Activated gamma-delta T cell (primary cell): Measurements from ENCODE around the gene ARAF.
"Not testable (repeated sequence)": the region's sequence is repeated elsewhere in the genome, so short reads cannot be mapped to it uniquely, and the experiment has no call there.

ENCODE experiments used
- DNase-seq: peaks from one replicate; lab custom pipeline; 2025; lab: John Stamatoyannopoulos, UW
- total RNA-seq, 2 donors: gene quantifications; one replicate each; lab custom pipeline; 2026; lab: John Stamatoyannopoulos, UW

Gene ARAF
- 84.3 to 86.2 reads per million in 2 donors for total RNA-seq

DNA sequence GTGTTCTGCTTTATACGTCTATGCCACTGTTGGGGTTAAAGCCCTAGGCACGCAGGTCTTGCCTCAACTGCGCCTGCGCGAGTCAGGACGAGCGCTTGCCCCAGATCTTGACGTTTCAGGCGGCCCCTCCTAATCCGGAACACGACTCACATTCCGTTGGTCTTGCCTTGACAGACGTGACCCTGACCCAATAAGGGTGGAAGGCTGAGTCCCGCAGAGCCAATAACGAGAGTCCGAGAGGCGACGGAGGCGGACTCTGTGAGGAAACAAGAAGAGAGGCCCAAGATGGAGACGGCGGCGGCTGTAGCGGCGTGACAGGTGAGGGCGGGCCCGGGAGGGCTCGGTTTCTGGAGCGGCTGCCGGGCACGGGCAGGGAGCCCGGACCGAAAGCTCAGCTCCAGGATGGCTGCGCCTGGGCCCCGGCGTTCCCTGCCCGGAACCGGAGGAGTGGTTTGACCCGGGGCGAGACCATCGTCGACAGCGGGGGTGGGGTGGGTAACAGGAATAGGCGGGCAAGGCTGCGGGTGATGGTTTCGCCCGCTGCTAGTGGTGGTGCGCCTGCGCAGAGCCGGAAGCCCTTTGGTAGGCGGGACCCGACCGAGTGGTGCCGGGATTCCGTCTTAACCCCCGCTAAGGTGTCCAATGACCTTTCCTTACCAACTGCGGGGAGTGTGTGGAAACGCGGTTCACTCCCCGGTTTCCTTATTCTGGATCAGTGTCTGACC lies at the start of gene ARAF:
ARAF (plus strand) TSS at position 272 of the 725 bp plus-strand sequence. CDS start 1,763 bp downstream, outside the sequence.
- DNase-seq: peak; percentile 72

DNA sequence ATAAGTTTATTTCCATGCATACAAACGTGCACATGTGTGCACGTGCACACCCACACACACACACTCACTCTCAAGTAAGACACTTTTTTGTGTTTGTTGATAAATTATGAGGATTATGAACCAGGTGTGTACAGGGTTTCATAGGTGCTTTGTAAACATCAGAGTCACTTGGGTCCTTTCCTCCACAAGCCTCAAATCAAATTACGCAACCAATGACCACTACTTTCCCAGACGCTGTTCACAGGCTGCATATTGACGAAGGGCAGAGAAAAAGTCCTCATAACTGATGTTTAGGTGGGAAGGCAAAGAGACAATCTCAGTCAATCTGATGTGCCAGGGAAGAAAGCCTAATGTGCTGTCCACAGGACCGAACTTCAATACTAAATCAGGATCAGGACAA lies 48.6 kb upstream of the ARAF start:
- not testable (repeated sequence) for DNase-seq

DNA sequence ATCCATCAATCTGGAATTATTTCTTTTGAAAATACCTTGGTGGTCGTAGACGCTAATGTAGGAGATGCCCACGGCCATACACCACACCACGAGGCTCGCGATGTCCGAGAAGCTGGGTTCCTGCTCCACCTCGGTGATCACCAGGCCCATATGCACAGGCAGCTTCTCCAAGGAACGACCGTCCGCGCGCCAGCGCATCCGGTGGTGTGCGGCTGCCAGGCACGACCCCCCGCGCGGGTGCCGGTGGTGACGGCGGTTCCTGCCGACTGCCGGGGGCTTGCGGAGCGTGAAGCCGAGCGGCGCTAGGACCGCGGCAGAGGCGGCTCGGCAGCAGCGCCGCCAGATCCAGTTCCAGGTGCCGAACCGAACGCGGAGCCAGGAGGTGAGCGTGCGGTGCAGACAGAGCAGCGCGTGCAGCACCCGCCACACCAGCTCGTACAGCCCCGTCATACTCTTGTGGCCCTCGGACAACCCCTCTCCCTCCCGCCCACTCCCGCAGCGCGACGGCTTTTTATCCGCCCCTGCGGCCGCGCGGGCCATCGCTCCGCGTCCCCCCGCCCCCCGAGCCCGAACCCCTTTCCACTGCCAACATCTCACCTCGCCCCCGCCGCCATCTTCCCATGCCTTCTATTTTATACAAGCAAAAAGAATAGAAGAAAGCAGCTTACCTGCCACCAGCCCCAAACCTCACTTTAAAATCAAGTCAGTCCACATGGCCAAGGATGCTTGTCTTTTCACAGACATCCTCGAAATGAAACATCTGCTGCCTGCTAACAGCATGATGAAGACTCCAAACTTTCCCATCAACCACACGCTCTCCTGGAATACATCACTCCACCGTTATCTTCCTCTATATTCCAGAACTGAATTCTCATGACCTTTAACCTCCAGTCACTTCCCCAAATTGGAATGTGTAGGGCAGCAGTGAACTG lies 47.7 kb upstream of the ARAF start:
- DNase-seq: not testable (repeated sequence)

DNA sequence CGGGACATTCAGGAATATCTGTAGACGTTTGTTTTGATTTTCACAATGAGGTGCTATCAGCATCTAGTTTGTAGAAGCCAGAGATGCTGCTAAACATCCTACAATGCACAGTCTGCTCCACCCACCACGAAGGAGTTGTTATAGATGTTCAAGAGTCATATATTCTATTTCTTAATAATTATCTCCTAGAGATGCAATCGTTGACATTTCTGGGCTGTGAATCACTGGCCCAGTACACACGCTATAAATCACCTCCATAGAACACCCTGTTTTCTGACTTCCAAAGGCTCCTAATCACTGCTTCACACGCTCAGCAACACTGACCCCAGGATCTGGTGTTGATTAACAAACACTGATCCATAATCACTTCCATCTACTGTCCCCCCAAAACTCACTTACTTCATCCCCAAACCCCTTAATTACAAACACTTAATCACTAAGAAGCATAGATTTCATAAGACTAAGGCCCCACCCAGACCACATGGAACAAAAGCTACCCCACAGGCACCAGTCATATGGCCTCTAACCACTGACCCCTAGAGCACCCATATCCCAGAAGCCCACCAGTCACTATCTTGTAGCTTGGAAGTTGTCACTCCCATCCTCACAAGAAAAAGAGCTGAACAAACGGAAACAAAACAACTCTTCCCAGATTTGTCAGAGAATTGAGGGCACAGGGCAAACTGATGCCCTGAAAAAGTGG lies 46.3 kb upstream of the ARAF start:
- DNase-seq: no peak

DNA sequence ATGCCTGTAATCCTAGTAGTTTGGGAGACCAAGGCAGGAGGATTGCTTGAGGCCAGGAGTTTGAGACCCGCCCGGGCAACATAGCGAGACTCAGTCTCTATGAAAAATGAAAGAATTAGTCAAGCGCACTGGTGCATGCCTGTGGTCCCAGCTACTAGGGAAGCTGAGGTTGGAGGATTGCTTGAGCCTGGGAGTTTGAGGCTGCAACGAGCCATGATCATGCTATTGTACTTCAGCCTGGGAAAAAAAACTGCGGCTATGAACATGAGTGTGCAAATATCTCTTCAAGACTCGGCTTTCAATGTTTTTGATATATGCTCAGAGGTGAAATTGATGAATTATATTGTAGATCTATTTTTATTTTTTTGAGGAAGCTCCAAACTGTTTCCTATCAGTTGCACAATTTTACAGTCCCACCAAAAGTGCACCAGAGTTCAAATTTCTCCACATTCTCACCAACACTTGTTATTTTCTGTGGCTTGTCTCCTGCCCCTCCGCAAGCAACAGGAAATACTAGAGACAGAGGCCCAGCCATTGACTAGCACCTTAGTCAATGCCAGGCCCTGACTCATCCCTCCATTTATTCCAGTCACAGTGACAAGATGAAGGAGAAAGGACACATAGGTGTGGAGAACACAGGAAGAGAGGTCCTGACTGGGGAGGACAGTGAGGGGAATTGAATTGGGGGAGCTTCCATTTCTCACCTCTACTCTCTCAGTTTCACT lies 44.9 kb upstream of the ARAF start:
- DNase-seq: no peak

DNA sequence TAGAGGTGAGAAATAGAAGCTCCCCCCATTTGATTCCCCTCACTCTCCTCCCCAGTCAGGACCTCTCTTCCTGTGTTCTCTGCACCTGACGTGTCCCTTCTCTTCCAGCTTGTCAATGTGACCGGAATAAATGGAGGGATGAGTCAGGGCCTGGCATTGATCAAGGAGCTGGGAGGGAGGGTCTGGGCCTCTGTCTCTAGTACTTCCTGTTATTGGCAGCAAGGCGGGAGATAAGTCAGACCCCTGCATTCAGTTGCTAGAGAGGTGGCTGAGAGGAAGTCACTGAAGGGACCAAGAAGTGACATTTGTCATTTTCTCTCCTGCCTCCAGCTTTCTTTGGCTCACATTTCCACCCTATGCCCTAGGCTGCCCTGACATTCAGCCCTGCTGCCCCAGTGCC lies 42.9 kb upstream of the ARAF start:
- DNase-seq: no peak

DNA sequence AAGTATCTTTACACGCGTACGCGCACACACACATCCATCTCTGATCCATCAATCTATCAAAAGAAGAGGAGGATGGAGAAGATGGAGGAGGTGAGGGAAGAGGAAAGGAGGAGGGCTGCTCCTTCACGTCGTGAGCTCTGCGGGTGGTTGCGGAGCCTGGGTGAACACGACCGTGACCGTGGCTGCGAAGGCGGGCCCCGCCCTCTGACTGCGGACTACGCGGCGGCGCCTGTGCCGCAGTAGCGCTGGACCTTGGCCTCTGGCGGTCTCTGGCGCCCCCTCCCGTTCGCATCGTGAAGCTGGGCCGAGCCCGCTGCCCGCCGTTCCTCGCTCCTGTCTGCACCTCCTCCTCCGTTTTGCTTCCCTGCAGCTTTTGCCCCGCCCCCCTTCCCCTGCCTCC lies 37.7 kb upstream of the ARAF start:
- peak; percentile 55 for DNase-seq

DNA sequence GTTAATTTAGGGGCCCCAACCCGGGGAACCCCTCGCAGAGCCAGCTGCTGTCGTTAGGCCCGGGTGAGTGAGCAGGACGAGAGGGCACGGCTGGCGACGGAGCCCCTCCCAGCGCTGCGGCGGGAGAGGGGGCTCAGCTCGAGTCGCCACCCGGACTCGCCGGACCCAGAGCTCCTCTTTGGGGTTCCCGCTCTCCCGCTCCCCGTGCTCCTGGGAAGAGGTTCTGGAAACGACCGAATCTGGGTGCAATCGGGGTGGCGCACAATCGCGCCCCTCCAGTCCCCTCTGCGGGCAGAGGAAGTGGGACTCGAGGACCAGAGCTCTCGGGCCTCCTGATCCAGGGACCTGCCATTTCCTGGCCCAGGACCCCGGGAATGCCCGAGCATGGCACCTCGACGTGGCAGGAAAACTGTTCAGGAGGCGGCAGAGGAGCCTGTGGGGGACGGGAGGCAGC lies 37.3 kb upstream of the ARAF start:
- no peak for DNase-seq

DNA sequence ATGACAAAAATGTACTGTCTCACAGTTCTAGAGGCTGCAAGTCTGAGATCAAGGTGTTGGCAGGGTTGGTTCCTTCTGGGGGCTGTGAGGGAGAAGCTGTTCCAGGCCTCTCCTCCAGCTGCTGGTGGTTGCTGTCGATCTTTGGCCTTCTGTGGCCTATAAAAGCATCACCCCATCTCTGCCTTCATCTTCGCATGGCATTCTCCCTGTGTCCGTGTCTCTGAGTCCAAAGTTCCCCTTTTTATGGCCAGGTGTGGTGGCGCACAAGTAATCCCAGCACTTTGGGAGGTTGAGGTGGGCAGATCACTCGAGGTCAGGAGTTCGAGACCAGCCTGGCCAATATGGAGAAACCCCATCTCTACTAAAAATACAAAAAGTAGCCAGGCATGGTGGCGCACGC lies 31.5 kb upstream of the ARAF start:
- no peak for DNase-seq

DNA sequence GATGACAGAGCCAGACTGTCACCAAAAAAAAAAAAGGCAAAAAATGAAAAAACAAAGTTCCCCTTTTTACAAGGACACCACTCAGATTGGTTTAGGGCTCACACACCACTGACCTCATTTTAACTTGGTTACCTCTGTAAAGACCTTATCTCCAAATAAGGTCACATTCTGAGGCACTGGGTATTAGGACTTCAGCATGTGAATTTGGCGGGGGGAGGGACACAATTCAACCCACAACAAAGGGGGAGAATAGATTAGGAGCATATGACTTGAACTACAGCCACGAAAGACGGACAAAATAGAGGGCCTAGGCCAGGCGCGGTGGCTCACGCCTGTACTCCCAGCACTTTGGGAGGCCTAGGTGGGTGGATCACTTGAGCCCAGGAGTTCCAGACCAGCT lies 31.0 kb upstream of the ARAF start:
- no peak for DNase-seq

DNA sequence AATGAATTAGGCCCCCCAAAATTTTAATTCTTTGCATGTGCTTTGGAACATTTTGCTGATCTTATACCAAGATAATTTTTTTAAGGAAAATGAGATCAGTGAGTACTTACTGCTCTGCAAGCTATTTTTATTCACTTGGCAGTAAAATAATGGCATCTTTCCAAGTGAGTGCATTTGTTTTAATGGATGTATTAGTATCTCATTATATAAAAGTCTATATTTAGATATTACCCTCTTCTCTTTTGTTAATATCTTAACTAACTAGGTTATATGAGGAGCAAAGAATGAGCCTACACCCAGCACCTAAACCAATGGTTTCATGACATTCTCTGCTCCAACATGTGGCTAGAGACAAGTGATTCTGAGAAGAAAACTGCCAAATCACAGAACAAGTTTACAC lies 21.1 kb upstream of the ARAF start:
- DNase-seq: no peak

DNA sequence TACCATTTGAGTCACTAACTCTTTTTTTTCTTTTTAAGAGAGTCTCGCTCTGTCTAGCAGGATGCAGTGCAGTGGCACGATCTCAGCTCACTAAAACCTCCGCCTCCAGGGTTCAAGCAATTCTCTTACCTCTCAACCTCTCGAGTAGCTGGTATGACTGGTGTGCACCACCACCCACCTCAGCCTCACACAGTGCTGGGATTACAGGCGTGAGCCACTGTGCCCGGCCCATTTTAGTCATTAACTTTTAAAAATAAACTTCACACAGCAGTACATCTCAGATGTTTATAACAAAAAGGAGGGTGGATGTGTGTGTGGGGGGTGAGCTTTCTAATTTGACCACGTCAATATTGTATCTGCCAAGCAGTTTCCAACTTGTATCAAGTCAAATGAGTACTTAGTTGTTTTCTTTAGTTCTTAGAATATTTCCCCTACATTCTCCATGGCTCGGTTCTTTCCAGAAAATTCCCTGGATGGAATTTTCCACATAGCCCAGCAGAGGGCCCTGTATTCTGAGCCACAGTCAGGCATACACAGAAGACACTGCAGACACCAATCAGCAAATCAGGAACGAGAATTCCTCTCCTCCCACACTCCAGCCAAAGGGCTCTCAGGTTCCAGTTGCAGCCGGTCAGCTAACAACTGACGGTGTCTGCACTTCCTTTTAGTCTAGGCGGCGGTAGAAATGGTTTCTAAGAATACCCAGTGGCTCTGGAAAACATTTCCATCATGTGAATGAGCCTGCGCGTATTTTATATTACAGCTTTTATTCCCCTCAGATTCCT lies 20.1 kb upstream of the ARAF start:
- no peak for DNase-seq

DNA sequence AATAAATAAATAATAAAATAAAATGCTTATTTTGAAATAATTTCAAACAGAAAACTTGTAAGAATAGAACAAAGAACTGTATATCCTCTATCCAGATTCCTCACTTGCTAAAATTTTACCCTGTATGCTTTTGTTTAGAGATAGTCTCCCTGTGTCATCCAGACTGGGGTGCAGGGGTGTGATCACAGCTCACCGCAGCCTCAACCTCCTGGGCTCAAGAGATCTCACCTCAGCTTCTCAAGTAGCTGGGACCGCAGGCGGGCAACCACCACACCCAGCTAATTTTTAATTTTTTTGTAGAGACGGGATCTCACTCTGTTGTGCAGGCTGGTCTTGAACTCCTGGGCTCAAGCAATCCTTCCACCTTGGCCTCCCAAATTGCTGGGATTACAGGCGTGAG lies 17.5 kb upstream of the ARAF start:
- DNase-seq: no peak

DNA sequence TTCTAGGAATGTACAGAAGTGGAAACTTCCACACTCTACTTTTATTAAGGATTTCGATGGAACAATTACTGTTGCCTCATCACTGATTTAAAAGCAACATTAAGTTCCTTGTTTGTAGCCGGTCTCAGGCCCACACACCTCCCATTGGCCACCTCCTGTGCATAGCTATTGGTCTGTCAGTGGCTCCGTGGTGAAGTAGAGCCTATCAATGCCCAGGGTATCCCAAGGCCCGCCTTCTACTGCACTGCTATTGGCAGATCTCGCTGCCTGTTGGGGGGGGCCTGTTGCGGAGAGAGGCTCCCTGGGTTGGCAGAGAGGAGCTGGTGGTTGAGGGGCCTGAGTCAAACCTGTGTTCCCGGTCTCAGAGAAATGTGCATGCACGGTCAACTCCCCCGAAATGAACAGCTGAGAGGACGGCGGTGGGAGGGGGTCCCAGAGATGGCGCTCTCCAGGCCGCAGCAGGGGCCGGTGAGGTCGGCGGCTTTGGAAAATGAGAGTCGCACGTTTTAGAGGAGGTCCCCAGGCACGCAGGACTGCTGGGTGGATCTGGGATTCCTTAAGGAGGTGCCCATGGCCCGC lies 4.9 kb upstream of the ARAF start:
- DNase-seq: no peak

DNA sequence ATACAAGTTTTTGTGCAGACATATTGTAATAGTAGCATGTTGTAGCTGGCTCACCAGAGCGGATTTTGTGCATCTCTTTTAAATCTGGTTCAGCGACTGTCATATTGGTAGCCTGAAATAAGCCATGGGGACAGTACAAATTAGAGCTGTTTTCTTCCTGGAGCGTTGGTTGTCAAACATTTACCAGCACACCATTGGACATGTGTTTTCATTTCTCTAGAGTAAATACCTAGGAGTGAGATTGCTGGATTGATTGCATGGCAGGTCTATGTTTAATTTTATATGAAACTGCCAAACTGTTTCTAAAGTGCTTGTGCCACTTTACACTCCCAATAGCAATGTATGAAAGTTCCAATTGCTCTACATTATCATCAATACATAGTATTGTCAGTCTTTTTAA lies 2.6 kb upstream of the ARAF start:
- no peak for DNase-seq

DNA sequence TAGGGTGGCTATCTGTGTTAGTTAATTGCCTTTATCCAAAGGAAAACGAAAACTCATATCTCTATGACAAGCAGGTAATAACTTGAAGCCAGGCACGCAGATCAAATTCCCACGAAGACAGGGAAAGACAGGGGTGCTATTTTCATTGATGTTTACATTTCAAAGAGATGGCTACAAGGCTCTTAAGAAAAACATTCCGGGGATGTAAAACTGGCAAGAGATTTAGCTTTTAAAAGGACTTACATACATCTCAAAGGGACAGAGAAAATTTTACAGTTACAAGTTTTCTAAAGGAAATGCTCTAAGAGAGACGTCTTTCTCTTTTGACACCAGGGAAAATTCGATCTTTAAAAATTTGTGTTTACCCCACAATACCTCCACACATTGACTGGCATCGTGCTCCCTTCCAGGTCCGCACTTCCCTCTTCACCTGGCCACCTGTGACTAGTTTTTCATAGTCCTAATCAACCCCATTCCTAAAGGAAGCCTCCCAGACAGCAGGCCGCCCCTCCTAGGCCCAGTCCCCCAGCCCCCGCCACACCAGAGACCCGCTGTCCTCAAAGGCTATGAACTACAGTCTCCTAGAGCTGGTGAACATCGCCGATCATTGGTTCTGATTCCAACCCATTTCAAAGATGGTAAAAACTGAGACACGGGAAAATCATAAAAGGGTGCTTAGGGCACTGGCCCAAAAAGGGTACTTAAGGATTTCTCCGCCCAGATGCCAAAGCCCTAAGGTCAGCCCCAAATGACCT lies 649 bp upstream of the ARAF start:
- DNase-seq: no peak

DNA sequence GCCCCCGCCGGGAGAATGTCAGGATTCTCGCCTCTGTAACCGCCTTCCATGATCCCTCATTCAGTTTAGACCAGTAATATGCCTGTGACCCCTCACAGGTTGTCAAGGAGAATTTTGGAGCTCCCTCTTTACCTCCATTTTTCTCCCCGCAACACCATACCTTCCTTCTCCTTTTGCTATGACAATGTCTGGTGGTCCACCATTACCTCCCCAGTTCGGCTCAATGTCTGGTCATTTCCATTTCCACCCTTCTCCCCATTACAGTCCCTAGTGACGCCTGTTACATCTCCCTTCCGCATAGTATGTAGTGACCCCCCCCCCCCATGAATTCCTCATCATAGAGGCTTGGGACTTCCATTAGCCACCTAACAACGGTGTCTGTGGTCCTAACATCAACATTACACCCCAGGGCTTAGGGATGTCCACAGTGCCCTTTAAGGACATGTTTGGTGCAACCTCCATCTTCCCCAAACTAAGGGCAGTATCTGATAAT lies 700 bp downstream of the ARAF start:
- DNase-seq: no peak

DNA sequence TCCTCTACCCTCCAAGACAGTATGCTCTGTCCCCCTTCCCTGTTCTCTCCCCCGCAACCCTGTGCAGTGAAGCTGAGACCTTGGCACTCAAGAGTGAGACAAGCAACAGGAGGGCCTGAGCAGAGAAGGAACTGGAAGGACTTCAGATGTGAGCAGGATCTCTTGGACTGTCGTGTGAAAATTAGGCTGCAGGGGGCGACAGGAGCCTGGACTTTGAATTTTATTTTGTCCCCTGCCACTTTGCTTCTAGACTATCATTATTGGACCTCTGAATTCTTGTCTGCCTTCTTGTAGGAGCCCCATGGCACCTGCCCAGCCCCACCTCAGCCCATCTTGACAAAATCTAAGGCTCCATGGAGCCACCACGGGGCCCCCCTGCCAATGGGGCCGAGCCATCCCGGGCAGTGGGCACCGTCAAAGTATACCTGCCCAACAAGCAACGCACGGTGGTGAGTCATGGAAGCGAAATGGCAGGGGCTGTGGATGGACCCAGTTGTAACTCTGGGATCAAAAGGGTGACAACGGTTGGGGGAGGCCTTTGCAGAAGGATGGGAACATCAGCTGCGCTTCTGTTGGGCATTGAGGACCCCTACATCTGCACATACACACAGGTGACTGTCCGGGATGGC lies 1.7 kb downstream of the ARAF start:
- no peak for DNase-seq

DNA sequence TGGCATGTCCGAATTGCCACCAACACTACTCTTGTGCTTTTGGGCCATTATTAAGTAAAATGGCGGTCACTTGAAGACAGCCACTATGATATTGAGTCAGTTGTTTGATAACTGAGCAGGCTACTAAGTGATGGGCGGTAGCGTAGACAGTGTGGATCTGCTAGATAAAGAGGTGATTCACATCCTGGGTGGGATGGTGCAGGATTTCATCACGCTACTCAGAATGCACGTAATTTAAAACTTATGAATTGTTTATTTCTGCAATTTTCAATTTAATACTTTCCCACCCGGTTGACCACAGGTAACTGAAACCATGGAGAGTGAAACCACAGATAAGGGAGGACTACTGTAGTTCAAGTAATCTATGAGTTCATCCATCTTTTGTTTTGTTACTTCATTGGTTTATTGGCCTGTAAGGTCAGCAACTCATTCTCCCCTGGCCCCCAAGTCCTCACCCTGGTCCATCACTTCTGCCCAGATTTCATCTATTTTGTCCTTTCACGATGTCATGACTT lies 2.9 kb downstream of the ARAF start:
- DNase-seq: no peak
